ENCODE data around the gene ALK. TPM values are rescaled to one million over a fixed set of nuclear protein-coding genes. Genes with fewer than 3 reads are reported as not detected.

Gene ALK
- total RNA-seq, 1 donor from 2014 or later, result not detected

GRCh38 chr2:29698216-29698615 lies 223.2 kb downstream of the ALK start:
- TF ChIP-seq CTCF (IDR thresholded peaks at IDR 0.05), result no peak
- intact Hi-C loops (cut with DNase I), result no loop called here
- H3K36me3 ChIP-seq, result no peaks in the 10 kb centered on the region

GRCh38 chr2:29697715-29698114 lies 223.7 kb downstream of the ALK start:
- TF ChIP-seq CTCF (IDR thresholded peaks at IDR 0.05), result no peak
- H3K27ac ChIP-seq, result no peak overlapping the region
- DNase-seq (ENCODE audit: low spot score in 2 of 2), result no peak
- no peaks in the 10 kb centered on the region for H3K9me3 ChIP-seq
- H3K27me3 ChIP-seq, result no peaks in the 10 kb centered on the region
- no peaks in the 10 kb centered on the region for H3K4me1 ChIP-seq
- no peak overlapping the region for H3K4me3 ChIP-seq
- H3K36me3 ChIP-seq, result no peaks in the 10 kb centered on the region
- intact Hi-C loops (cut with DNase I), result no loop called here

More at GRCh38 chr2:29698216-29698615, 223.2 kb downstream of the ALK start:
- Histone ChIP-seq H3K4me3 (no peak overlapping the region), H3K27ac (no peak overlapping the region), H3K27me3 (no peaks in the 10 kb centered on the region), H3K4me1 (no peaks in the 10 kb centered on the region), H3K9me3 (no peaks in the 10 kb centered on the region)
- DNase-seq (ENCODE audit: low spot score in 2 of 2), result no peak

GRCh38 chr2:29697181-29697580 lies 224.2 kb downstream of the ALK start:
- no peak overlapping the region for H3K4me3 ChIP-seq
- no peak for TF ChIP-seq CTCF (IDR thresholded peaks at IDR 0.05)
- no peaks in the 10 kb centered on the region for H3K4me1 ChIP-seq
- no peak for DNase-seq (ENCODE audit: low spot score in 2 of 2)
- H3K9me3 ChIP-seq, result no peaks in the 10 kb centered on the region
- no peaks in the 10 kb centered on the region for H3K36me3 ChIP-seq
- no peaks in the 10 kb centered on the region for H3K27me3 ChIP-seq
- intact Hi-C loops (cut with DNase I), result no loop called here
- no peak overlapping the region for H3K27ac ChIP-seq

- H3K36me3 ChIP-seq, result no peaks in the 10 kb centered on the region
- TF ChIP-seq CTCF (IDR thresholded peaks at IDR 0.05), result no peak
- H3K4me1 ChIP-seq, result no peaks in the 10 kb centered on the region
- H3K27ac ChIP-seq, result no peak overlapping the region
- intact Hi-C loops (cut with DNase I), result no loop called here
- H3K9me3 ChIP-seq, result no peaks in the 10 kb centered on the region
- no peak for DNase-seq (ENCODE audit: low spot score in 2 of 2)
- H3K4me3 ChIP-seq, result no peak overlapping the region
- no peaks in the 10 kb centered on the region for H3K27me3 ChIP-seq
Measured at GRCh38 chr2:29694741-29695140, 226.6 kb downstream of the ALK start.

GRCh38 chr2:29691391-29691950 lies 229.9 kb downstream of the ALK start:
- no peak for DNase-seq (ENCODE audit: low spot score in 2 of 2)
- Histone ChIP-seq H3K9me3 (no peaks in the 10 kb centered on the region), H3K36me3 (no peaks in the 10 kb centered on the region), H3K27ac (no peak overlapping the region), H3K4me1 (no peaks in the 10 kb centered on the region), H3K27me3 (no peaks in the 10 kb centered on the region), H3K4me3 (no peak overlapping the region)
- intact Hi-C loops (cut with DNase I), result no loop called here
- no peak for TF ChIP-seq CTCF (IDR thresholded peaks at IDR 0.05)

- Histone ChIP-seq H3K9me3 (no peaks in the 10 kb centered on the region), H3K4me3 (no peak overlapping the region), H3K4me1 (no peaks in the 10 kb centered on the region), H3K27me3 (no peaks in the 10 kb centered on the region), H3K27ac (no peak overlapping the region), H3K36me3 (no peaks in the 10 kb centered on the region)
- TF ChIP-seq CTCF (IDR thresholded peaks at IDR 0.05), result no peak
- no peak for DNase-seq (ENCODE audit: low spot score in 2 of 2)
- intact Hi-C loops (cut with DNase I), result no loop called here
Measured at GRCh38 chr2:29689666-29690065, 231.7 kb downstream of the ALK start.
